ENCODE measurements around the gene MCUR1.
A peak's percentile ranks its signal among the peaks of the same experiment; 100 is the strongest.
"Not testable (repeated sequence)": the region's sequence is repeated elsewhere in the genome, so short reads cannot be mapped to it uniquely, and the experiment has no call there.

The MCUR1 gene

DNA sequence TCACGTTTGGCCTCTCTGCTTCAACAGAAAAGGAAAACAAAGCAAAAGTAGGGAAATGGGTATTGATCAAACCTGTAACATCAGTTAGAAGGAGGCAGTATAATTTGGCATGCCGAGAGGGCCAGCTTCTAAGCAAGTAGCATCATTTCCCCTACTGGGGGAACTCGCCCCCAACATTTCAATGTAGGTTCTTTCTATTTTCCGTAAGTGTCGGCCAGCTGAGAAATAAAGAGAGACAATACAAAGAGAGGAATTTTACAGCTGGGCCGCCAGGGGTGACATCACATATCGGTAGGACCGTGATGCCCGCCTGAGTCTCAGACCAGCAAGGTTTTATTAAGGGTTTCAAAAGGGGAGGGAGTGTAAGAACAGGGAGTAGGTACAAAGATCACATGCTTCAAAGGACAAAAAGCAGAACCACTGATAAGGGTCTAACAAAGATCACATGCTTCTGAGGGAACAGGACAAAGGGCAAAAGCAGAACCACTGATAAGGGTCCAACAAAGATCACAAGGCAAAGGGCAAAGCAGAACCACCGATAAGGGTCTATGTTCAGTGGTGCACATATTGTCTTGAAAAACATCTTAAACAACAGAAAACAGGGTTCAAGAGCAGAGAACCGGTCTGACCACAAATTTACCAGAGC, 14.4 kb upstream of the MCUR1 start:
- not testable (repeated sequence) for DNase-seq (ENCODE audit: low spot score)

DNA sequence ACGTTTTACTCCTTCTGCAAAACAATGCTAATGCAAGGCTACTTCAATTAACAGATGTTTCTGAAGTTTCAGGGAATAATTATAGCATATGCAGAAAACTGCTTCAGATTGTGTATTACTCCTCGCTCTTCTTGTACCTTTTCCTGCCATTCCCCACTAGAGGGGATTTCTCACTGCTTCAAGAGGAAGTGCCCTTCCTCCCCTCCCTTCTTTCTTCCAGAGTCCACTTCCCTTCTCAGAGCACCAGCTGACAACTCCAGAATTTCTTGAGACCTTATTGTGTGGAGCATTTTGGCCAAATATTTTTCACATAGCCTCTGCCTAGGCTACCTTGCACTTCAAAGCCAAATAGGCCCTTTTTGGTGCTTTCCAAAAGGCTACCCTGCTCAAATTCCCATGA, 12.7 kb upstream of the MCUR1 start:
- no peak for DNase-seq (ENCODE audit: low spot score)

DNA sequence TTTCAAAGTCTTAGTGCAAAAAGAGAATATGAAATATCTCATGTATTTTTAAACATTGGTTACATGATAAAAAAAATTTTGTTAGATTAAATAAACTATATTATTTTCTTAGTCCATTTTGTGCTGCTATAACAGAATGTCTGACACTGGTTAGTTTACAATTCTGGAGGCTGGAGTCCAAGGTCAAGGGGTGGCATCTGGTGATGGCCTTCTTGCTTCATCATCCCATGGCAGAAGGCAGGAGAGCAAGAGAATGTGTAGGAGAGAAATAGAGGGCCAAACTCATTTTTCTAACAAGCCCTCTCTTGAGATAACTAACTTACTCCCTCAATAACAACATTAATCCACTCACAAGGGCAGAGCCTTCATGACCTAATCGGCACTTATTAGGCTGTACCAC, 11.5 kb upstream of the MCUR1 start:
- no peak for DNase-seq (ENCODE audit: low spot score)

DNA sequence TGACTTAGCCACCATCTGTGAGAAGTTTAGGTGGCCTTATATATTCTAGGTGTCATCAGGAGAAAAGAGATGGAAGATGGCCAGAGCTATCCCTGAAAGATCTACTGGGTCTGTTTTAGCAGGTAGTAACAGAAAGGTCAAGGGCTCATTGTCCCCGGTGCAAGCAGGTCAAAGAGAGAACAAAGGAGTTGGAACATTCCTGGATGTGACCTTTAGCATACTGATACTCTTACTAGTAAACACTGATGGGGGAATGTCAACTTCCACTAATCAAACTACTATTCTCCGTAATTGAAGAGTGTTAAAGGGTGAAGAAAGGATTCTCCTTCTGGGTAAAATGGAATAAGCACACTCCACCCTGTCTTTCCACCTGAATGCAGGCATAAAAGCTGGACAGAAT, 4.0 kb upstream of the MCUR1 start:
- DNase-seq (ENCODE audit: low spot score): no peak

DNA sequence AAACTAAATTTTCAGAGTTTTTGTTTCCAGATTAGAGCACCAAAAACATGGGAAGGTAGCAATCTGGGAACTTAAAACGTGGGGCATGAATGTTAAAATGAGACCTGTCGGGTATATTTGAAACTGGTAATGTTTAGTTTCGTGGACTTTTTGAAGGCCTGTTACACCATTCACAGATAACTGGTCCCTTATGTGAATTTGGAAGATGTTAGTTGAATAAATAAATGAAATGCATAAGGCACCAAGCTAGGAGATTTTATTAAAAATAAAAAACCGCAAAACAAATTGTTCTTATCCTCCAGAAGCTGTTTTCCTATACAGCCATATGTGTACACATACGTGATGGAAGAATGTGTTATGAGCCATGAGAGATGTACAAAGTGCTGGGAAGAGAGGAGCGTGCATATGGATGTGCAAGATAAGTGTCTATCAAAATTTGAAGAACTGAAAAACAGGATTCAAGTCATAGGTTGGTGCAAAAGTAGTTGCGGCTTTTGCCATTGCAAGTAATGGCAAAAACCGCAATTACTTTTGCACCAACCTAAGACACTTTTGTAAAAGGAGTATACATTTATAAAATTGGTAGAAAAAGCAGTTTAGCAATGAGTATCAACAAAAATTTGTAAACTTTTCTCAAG, 700 bp upstream of the MCUR1 start:
- no peak for DNase-seq (ENCODE audit: low spot score)

DNA sequence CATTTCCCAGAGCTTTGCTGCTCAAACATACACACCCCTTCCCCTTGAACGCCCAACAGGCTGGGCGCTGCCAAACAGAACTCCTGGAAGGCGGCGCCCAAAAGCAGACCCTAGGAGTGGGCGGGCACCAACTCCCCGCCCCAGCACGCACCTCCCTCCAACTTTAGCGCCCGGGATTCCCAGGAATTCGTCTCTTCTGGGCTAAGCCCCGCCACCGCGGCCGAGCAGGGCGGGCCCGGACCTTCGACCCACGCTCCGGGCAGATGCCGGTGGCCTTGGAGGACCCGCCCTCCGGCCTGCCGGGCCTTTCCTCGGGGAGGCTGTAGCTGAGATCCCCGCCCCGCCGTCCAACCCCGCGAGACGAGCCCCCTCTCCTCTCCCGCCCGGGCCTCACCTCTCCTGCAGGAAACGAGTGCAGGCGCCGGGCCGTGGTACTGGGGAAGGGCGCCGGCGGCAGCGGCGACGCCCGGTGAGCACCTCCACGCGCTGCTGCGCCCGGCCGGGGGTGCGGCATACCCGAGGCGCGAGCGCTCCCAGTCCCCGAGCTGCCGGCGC, 659 bp downstream of the MCUR1 start:
- peak; percentile 52 for DNase-seq (ENCODE audit: low spot score)

DNA sequence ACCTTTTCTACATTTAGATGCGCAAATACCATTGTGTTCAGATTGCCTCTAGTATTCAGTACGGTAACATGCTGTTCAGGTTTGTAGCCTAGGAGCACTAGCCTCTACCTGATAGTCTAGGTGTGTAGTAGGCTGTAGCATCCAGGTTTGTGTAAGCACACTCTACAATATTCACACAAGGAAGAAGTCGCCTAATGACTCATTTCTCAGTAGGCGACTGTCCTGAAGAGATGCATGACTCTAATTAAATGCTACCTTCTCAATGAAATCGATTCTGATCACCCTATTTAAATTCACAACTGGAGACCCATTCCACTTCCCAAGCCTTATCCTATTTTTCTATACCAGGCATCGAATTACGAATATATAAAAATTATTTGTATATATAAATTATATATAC, 1.3 kb downstream of the MCUR1 start:
- no peak for DNase-seq (ENCODE audit: low spot score)

DNA sequence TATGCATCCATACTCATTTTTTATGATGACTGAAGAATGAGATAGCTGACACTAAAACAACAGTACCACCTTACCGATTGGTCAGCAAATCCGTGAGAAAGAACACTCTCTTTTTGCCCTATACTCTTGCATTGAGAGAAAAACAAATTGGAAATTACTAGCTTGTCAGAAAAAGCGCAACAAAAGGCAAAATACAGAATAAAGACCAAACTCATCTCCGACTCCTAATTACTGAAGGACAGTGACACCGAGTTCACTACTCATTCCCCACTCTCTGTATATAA, 2.1 kb downstream of the MCUR1 start:
- no peak for DNase-seq (ENCODE audit: low spot score)

DNA sequence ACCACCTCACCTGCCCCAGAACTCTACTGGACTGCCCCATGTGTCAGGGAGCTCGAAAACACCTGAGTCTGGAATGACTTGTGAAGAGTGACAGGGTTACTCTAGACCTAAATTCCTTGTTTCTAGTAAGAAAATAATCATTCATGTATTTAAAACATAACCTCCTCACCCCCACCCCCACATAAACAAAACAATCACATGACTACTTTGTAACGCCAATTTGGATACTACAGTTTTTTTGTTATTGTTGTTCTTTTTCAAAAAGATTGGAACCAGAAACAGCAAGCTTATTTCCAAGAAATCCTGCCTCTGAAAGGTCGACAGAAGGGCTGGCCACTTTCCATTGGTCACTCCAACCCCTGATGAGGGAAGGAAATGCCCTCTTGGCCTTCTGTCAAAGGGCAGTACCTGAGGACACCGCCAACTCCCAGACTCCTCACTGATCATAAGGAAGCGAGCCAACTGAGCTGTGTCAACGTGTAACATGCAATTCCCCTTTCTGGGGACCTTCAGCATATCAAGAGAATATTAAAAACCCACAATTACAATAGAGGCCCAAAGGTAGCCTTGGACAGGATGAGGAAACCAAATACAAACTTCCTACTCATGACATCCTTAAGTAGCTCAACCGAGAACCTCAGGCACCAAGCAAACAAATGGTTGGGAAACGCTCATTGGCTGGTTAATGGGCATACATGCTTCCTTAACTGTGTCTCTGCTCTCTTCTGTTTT, 2.6 kb downstream of the MCUR1 start:
- no peak for DNase-seq (ENCODE audit: low spot score)

DNA sequence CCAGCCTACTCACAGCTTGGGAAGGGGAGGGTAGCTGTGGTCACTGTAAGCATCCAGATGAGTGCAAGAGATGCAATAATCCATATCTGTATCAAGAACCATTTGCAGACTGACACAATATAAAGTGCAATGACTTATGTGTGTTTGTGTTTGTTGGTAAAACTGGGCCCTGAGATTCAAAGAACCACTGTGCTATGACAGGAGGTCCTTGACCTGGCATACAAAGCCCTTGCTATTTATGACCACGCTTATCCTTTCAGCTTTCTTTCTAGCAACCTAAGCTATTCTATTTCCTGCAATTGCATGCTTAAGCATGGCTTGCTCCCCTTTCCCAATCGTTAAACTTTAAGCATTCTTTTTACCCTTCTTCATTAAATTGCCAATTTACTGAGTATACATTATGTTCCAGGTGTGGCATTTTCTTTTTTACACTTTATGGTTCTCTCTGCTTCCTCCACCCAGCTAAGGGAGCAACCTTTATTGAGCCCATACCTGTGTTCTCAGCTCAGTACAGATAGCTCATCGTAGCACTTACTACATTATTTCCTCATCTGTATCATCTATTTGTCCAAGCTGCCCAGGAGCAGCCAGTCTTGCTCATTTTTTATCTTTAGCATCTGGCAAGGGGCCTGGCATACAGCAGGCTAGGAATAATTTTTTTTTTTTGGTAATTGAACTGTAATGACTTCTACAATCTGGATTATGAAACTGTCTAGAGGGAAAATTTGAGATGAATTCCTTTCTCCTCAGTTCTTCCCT, 3.5 kb downstream of the MCUR1 start:
- DNase-seq (ENCODE audit: low spot score): no peak

DNA sequence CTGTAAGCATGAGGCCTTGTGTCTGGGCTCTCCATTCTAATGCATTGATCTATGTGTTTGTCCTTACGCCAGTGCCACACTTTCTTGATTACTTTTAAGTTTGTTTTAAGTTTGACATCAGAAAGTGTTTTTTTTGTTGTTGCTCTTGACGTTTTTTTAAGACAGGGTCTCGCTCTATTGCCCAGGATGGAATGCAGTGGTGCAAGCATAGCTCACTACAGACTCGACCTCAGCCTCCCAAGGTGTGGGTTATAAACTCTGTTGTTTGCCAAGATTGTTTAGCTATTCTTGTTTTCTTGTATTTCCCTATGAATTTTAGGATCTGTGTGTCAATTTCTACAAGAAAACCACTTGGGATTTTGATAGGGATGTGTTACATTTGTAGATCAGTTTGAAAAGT, 5.6 kb downstream of the MCUR1 start:
- DNase-seq (ENCODE audit: low spot score): no peak

DNA sequence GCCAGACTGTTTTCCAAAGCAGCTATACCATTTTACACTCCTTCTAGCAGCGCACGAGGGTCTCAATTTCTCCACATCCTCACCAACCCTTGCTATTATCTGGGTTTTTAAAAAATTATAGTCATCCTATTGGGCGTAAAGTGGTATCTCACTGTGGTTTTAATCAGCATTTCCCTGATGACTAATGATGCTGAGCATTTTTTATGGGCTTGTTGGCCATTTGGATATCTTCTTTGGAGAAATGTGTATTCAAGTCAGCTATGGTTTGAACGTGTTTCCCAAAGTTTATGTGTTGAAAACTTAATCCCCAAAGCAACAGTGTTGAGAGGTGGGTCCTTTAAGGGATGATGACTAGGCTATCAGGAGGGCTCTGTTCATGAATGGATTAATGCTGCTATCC, 6.7 kb downstream of the MCUR1 start:
- no peak for DNase-seq (ENCODE audit: low spot score)

DNA sequence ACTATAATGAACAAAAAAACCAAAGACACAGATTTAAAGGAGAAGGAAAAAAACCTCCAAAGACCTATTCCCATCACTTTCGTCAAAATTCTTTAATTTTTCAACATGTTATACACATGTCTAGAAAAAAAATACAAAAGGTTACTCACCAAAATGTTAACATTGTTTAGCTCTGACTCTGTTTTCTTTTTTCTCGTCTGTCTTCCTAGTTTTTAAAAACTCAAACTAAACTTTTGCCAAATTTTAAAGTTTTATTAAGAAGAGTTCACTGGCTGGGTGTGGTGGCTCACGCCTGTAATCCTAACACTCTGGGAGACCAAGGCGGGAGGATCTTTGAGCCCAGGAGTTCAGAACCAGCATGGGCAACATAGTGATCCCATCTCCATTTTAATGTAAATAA, 10.8 kb downstream of the MCUR1 start:
- no peak for DNase-seq (ENCODE audit: low spot score)

DNA sequence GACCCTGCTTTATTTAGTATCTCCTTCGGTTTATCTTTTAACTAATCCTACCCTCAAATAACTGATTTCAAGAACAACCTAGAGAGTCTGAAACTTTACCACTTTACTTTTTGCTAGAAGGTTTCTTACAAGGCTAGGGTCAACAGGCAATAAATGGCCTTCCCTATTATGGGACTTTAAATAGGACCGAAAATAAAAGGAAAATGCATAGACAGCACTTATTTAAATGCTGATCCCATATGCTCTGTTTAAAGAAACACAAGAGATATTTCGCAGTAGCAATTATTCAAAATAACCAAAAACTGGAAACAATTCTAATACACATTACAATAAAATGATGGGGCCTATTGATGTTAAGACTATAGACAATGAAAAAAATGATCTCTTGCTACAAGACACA, 13.7 kb downstream of the MCUR1 start:
- DNase-seq (ENCODE audit: low spot score): no peak

DNA sequence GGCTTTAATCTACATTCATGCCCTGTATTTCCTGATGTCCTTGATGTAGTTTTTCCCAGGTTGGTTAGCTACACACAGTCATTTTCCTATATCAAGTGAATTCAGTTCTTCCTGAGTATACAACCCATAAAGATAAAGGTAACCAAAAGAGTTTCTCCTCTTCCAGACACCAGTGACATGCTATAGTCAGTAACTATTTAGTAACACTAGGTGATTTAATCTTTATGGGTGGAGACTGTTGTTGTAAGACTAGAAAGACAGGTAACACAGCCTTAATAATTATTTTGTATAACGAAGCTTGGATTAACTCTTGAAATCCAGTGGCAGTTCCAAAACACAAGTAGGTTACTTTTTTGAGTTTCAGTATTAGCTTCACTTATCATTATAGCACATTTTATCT, 17.6 kb downstream of the MCUR1 start:
- DNase-seq (ENCODE audit: low spot score): no peak

DNA sequence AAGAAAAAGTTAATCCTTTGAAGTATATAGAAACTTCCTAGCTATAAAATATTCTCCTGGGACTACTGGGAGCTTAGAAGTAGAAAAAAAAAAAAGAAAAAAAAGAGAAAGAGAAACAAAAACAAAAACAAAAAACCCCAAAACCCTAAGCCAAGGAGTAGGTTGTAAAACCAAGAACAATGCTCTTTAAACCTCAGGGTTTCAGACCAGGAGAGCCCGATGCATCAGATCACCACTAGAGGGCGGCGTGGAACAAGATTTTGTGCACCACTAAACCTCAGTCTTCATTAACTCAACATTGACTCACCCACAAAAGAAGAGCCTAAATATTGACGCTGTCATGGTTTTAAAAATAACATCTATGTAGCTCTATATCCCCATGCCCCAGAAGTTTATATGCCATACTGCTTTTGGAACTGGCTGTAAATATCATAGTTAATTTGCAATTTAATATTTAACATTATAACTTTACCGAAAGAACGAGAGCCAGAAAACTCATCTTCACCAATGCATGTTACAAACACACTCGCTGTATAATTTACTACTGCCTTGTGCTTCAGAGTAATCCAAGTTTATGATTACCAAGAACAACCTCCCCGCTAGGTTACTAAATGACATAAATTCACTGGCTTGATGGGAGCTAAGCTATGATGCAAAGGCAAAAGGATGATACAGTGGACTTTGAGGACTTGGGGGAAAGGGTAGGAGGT, 19.2 kb downstream of the MCUR1 start:
- peak; percentile 76 for DNase-seq (ENCODE audit: low spot score)

DNA sequence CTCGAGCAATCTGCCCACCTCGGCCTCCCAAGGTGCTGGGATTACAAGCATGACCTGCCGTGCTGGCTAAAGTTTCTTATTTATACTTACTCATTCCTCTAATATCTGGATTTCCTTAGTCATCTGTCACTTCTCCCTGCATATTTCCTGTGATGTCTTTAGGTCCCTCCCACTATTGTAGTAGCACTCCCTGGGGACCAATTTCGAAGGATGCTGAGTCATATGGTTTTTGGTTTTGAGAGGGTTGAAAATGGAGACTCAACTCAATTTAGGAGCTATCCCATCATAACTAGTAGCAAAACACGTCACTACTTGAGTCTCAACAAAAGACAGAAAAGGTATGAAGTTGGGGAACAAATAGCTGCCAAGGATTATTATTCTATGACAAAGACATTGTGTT, 20.2 kb downstream of the MCUR1 start:
- peak; percentile 94 for DNase-seq (ENCODE audit: low spot score)

DNA sequence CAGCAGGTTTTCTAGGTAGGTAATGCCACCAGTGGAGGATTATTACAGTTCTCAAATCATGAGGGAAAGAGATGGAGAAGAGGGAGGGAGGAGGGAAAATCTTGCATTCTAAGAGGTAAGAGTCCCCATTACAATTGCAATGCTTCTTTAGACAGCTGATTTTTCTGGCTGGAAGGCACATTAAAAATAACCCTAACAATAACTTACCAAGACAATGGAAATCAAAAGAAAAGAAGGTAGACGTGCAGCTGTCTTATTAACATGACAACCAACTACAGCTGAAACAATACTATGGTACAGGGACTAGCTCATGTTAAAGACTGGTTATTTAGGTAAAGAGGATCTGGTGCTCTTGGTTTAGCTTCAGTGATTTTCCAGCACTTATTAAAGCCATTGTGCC, 24.6 kb downstream of the MCUR1 start:
- DNase-seq (ENCODE audit: low spot score): no peak

DNA sequence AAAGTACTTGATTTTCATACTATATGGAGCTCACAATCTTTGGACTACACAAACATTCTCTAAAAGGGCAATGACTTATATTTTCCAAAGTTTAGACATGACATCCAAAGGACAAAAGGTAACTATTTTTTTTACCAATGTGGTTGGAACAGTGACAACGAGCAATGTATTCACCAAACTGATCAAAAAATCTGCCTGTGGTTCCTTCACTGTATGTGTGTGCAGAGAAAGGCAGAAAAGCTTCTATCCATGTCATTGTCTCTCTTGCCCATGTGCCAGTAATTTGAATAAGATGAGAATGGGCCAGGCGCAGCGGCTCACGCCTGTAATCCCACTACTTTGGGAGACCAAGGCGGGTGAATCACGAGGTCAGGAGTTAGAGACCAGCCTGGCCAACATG, 25.5 kb downstream of the MCUR1 start:
- DNase-seq (ENCODE audit: low spot score): no peak

DNA sequence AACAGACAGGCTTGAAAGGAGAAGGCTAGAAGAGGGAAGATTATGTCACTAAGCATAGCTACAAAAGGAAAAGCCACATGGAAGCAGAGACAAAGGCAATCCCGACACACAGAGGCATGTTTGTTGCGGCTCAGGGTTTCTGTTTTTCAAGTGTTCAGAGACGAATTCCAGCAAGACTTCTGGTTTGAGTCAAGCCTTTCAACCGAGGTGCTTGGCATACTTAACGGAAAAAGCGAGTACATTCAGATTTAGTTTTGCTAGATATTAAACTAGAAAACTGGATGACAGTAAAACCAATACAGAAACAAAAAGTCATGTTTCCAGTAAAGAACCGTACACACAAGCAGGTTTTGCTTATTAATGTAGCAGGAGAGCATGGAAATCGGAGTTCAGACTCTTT, 27.2 kb downstream of the MCUR1 start:
- no peak for DNase-seq (ENCODE audit: low spot score)

DNA sequence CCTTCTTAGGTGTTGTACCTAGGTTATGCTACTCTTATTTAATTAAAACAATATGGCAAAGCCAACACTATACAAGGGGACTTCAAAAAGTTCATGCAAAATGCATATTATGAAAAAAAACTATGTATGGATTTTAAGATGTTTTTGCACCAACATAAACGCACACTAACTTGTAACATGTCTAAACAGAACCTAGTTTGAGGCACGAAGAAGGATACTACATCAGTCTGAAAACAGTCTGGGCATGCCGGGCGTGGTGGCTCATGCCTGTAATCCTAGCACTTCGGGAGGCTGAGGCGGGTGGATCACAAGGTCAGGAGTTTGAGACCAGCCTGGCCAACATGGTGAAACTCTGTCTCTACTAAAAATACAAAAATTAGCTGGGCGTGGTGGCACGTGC, 34.2 kb downstream of the MCUR1 start:
- not testable (repeated sequence) for DNase-seq (ENCODE audit: low spot score)

DNA sequence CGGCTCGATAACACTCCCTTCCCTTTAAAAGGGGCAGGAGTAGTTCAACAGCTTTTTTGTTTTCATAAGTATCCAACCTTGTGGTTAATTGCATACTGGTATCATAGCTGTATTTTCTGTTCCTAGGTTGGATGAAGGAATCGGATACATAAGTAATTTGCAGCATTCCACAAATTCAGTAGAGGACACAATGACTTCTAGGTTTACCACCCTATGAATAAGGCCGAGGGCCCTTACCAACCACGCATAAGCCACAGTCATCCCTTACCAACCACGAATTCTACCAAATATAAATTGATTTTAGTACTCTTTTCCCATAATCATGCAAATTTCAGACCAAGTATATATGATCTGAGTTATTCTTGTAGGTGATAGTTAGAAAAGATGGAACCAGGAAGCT, 36.3 kb downstream of the MCUR1 start:
- no peak for DNase-seq (ENCODE audit: low spot score)
